HCEC 1CT (cell line): Measurements from ENCODE around the gene UCK2.

Source experiments
- DNase-seq: peaks from one replicate; pipeline ENCODE4 v3.0.0-alpha.2; 2017

The UCK2 gene

GRCh38 chr1:165947797-165948455, 120.5 kb downstream of the UCK2 start:
- no peak for DNase-seq

GRCh38 chr1:165949335-165950130, 122.1 kb downstream of the UCK2 start:
- DNase-seq: no peak

- peak; percentile 88 for DNase-seq
These were observed 127.5 kb downstream of the UCK2 start for GRCh38 chr1:165954940-165955339.

GRCh38 chr1:165958306-165958705, 130.9 kb downstream of the UCK2 start:
- DNase-seq: no peak

- peak; percentile 69 for DNase-seq
These were observed 132.7 kb downstream of the UCK2 start for GRCh38 chr1:165960136-165960535.

GRCh38 chr1:165960881-165961280, 133.5 kb downstream of the UCK2 start:
- no peak for DNase-seq
